ENCODE measurements around the gene CLCA2. TPM values are rescaled to one million over a fixed set of nuclear protein-coding genes. Genes with fewer than 3 reads are reported as not detected.

CLCA2 gene, protein sequence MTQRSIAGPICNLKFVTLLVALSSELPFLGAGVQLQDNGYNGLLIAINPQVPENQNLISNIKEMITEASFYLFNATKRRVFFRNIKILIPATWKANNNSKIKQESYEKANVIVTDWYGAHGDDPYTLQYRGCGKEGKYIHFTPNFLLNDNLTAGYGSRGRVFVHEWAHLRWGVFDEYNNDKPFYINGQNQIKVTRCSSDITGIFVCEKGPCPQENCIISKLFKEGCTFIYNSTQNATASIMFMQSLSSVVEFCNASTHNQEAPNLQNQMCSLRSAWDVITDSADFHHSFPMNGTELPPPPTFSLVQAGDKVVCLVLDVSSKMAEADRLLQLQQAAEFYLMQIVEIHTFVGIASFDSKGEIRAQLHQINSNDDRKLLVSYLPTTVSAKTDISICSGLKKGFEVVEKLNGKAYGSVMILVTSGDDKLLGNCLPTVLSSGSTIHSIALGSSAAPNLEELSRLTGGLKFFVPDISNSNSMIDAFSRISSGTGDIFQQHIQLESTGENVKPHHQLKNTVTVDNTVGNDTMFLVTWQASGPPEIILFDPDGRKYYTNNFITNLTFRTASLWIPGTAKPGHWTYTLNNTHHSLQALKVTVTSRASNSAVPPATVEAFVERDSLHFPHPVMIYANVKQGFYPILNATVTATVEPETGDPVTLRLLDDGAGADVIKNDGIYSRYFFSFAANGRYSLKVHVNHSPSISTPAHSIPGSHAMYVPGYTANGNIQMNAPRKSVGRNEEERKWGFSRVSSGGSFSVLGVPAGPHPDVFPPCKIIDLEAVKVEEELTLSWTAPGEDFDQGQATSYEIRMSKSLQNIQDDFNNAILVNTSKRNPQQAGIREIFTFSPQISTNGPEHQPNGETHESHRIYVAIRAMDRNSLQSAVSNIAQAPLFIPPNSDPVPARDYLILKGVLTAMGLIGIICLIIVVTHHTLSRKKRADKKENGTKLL
- total RNA-seq = not detected in 2 replicates

DNA sequence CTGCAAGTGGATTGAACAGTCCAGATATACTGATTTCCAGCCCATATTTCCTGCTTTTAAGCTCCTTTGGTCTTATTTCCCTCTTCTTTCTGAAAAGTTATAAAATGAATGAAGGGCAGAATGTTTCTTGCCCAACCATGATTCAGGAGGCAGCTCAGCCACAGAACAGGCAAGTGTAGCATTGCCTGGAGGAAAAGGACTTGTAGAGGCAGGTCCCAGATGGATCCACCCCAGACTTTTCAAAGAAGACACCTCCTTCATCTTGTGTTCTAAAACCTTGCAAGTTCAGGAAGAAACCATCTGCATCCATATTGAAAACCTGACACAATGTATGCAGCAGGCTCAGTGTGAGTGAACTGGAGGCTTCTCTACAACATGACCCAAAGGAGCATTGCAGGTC, at the start of gene CLCA2:
Gene CLCA2 (plus strand): TSS at position 299 of the 400 bp plus-strand sequence. CDS start 77 bp downstream, at position 376.
- Mint-ChIP-seq H3K4me3 (no peak within 1 kb of the TSS), H3K27ac (no peak within 1 kb of the TSS), H3K4me1 (peaks cover 2% of the 10 kb centered on the region), H3K9me3 (no peaks in the 10 kb centered on the region), H3K27me3 (peaks cover 25% of the 10 kb centered on the region), H3K36me3 (ENCODE audit: low read depth) (no peaks in the 10 kb centered on the region)
- no peak for DNase-seq
- intact Hi-C loops (cut with micrococcal nuclease) = no loop called here

DNA sequence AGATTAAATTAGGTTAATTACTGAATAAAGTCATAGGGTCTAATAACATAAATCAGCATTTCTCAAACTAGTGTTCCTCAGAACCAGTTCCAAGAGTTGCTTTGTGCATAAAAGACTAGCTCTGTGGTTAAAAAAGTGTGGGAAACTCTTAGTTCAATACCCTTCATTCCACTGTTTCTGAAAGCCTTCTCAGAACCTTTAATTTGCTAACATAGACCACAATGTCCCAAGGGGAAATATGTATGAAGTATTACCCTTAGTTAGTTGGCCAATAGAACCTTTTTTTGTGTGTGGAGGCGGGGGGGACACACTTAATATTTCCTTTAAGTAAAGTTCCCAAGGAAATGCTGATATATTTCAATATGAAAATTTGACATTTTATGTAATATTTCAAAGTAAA, 48.3 kb upstream of the CLCA2 start:
- H3K4me3 Mint-ChIP-seq = no peak overlapping the region
- no peaks in the 10 kb centered on the region for H3K27me3 Mint-ChIP-seq
- H3K9me3 Mint-ChIP-seq = peaks cover 9% of the 10 kb centered on the region
- H3K36me3 Mint-ChIP-seq (ENCODE audit: low read depth) = peaks cover 49% of the 10 kb centered on the region
- DNase-seq = no peak
- intact Hi-C loops (cut with micrococcal nuclease) = no loop called here
- no peak overlapping the region for H3K27ac Mint-ChIP-seq
- H3K4me1 Mint-ChIP-seq = peaks cover 5% of the 10 kb centered on the region

DNA sequence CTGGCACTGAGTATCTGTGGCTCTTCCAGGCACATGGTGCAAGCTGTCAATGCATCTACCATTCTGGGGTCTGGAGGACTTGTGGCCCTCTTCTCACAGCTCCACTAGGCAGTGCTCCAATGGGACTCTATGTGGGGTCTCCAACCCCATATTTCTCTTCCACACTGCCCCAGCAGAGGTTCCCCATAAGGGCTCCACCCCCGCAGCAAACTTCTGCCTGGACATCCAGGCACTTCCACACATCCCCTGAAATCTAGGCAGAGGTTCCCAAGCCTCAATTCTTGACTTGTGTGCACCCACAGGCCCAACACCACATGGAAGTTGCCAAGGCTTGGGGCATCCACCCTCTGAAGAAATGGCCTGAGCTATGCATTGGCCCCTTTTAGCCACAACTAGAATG, 46.6 kb upstream of the CLCA2 start:
- no peaks in the 10 kb centered on the region for H3K27me3 Mint-ChIP-seq
- H3K27ac Mint-ChIP-seq = no peak overlapping the region
- peaks cover 43% of the 10 kb centered on the region for H3K36me3 Mint-ChIP-seq (ENCODE audit: low read depth)
- no peak for DNase-seq
- intact Hi-C loops (cut with micrococcal nuclease) = no loop called here
- no peak overlapping the region for H3K4me3 Mint-ChIP-seq
- H3K9me3 Mint-ChIP-seq = peaks cover 9% of the 10 kb centered on the region
- peaks cover under 1% of the 10 kb centered on the region for H3K4me1 Mint-ChIP-seq

DNA sequence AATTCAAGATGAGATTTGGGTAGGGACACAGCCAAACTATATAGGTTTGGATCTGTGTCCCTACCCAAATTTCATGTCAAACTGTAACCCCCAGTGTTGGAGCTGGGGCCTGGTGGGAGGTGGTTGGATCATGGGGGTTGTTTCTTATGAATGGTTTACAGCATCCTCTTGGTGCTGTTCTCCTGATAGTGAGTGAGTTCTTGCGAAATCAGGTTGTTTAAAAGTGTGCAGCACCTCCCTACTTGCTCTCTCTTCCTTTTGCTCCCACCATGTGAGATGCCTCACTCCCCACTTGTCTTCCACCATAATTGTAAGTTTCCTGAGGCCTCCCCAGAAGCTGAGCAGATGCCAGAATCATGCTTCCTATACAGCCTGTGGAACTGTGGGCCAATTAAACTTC, 45.2 kb upstream of the CLCA2 start:
- no peak overlapping the region for H3K27ac Mint-ChIP-seq
- H3K36me3 Mint-ChIP-seq (ENCODE audit: low read depth) = peaks cover 36% of the 10 kb centered on the region
- no peaks in the 10 kb centered on the region for H3K27me3 Mint-ChIP-seq
- H3K9me3 Mint-ChIP-seq = peaks cover 9% of the 10 kb centered on the region
- no peak for DNase-seq
- H3K4me1 Mint-ChIP-seq = peaks cover 3% of the 10 kb centered on the region
- no peak overlapping the region for H3K4me3 Mint-ChIP-seq
- intact Hi-C loops (cut with micrococcal nuclease) = no loop called here

DNA sequence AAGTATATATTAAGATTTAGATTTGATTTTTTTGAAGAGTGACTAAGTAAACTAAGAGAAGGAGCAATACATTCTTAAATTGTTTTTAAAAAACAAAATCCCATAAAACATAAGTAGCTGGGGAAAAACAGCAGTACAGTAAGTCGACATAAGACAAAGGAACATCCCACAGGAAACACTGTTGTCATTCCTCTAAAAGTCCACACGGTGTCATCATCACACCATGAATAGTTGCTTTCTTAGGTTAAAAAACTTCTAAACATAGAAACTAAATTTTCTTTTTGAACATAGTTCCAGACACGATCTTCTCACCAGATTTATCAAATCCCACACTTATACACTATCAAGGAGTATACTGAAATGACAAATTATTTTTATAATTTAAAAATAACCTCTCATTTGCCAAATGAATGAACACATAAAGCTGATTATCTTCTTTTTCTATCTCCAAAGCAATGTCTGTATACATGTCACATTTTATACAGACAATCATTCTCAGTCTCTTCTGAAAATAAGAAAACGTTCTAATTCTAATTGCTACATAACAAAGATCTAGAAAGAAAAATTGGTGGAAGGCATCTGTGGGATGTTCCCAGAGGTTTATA, 43.6 kb upstream of the CLCA2 start:
- H3K27me3 Mint-ChIP-seq = no peaks in the 10 kb centered on the region
- H3K4me1 Mint-ChIP-seq = peaks cover 3% of the 10 kb centered on the region
- H3K9me3 Mint-ChIP-seq = peaks cover 9% of the 10 kb centered on the region
- H3K27ac Mint-ChIP-seq = no peak overlapping the region
- intact Hi-C loops (cut with micrococcal nuclease) = loop anchor here (1.0 to 5.0 kb wide), 7 partner anchors 38 to 702 kb away; partner anchors contain the start of genes HS2ST1 and SELENOF
- no peak overlapping the region for H3K4me3 Mint-ChIP-seq
- DNase-seq = peak; percentile 75
- H3K36me3 Mint-ChIP-seq (ENCODE audit: low read depth) = peaks cover 29% of the 10 kb centered on the region

DNA sequence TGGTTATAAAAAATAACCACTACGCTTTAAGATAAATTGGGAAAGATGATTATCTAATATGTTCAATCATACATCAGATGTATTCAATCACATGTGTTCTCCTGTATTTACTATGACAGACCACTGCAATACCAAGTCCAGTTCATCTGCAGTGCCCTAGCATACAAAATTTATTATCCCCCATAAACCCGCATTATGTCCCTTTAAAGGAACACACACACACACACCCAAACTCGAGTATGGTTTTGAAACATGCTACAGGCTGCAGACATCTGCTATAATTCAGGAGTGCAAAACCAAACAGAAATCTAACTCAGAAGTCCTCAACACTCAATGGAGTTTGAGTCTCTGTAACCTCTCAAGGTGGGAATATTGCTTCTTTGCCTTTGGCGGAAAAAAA, 42.7 kb upstream of the CLCA2 start:
- no peak for DNase-seq
- Mint-ChIP-seq H3K9me3 (peaks cover 9% of the 10 kb centered on the region), H3K36me3 (ENCODE audit: low read depth) (peaks cover 27% of the 10 kb centered on the region), H3K4me1 (peaks cover 3% of the 10 kb centered on the region), H3K27ac (no peak overlapping the region), H3K4me3 (no peak overlapping the region), H3K27me3 (no peaks in the 10 kb centered on the region)
- intact Hi-C loops (cut with micrococcal nuclease) = loop anchor here (2.0 to 5.0 kb wide), 5 partner anchors 38 to 701 kb away; partner anchors contain the start of genes HS2ST1 and SELENOF

DNA sequence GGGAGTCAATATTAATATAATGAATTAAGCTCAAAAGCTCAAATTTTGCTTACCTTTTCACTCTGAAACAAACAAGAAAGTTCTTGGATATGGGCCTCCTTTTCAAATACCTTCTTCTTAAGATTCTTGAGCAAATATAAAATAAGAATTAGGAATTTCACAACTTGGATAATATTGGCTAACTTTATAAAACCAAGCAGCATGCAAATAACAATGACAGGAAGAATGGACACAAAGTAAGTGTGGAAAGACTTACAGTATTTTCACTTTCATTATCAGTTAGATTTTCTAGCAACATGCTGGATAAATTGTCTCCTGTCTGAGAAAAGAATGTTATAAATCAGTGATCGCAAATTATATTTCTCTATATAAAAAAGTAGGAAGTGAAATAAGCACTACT, 41.1 kb upstream of the CLCA2 start:
- Mint-ChIP-seq H3K4me1 (peaks cover 3% of the 10 kb centered on the region), H3K36me3 (ENCODE audit: low read depth) (peaks cover 10% of the 10 kb centered on the region), H3K27me3 (no peaks in the 10 kb centered on the region), H3K27ac (no peak overlapping the region), H3K9me3 (no peaks in the 10 kb centered on the region), H3K4me3 (peak overlapping the region; percentile 62)
- no peak for DNase-seq
- intact Hi-C loops (cut with micrococcal nuclease) = loop anchor here (2.0 to 5.0 kb wide), 5 partner anchors 14 to 699 kb away; partner anchors contain the start of genes HS2ST1, ODF2L and SELENOF

DNA sequence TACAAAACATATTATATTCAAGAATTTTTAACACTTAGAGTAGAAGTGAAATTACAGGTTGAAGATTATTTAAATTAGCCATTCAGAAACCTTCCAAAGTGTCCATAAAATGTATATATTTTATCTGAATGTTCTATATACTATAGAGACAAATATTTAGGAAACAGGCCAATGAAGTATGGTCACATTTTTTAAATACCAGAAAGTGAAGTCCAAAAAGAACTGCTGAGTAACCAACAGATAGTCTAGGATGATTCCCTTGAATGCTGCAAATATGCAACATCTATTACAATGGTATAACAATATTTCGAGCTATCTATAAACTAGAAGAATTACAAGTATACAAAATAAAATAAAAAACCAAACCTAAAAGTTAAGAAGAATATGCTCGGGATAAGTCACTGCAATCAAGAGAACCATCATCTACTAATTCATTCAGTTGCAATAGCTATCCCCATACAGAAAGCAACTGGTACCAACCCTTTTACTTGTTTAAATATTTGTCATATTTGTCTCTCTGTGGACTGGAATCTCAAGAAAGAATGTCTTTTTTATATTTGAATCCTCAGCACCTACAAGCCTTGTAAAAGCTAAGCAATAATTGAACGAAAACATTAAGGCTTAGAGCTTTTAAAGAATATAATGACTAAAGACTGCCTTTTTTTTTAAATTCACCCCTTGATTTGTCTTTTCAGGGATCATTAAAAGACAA, 35.9 kb upstream of the CLCA2 start:
- Mint-ChIP-seq H3K9me3 (peaks cover 11% of the 10 kb centered on the region), H3K27ac (no peak overlapping the region), H3K27me3 (no peaks in the 10 kb centered on the region), H3K4me1 (peaks cover 32% of the 10 kb centered on the region), H3K4me3 (no peak overlapping the region), H3K36me3 (ENCODE audit: low read depth) (peaks cover 11% of the 10 kb centered on the region)
- intact Hi-C loops (cut with micrococcal nuclease) = loop anchor here (1.0 kb wide), 1 partner anchor 8 kb away; the partner anchor contains the start of gene ODF2L
- no peak for DNase-seq

DNA sequence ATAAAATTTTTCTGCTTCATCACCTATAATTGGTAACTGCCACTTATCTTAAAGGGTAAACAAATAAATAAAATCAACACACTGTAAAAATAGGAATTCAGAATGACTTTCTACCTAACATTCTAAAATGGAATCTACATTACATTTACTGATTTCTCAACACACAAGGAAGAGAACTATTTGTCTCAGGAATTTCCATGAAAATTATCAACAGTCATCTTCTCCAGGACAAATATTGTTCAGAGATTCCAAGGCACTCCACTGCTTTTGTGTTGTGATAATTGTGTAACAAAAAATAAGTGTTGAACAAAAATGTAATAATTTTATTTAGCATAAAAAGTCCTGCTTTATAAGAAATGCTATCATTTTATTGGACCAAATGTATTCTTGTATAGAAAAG, 35.2 kb upstream of the CLCA2 start:
- no peak for DNase-seq
- intact Hi-C loops (cut with micrococcal nuclease) = loop anchor here (1.0 kb wide), 1 partner anchor 8 kb away; the partner anchor contains the start of gene ODF2L
- peaks cover 11% of the 10 kb centered on the region for H3K9me3 Mint-ChIP-seq

DNA sequence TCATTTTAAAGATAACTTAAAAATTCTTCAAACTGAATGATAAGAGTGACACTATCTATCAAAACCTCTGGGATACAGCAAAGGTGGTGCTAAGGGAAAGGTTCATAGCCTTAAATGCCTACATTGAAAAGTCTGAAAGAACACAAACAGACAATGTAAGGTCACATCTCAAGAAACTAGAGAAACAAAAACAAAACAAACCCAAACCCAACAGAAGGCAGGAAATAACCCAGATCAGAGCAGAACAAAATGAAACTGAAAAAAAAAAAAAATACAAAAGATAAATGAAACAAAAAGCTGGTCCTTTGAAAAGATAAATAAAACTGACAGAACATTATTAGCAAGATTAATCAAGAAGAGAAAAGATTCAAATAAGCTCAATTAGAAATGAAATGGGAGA, 34.7 kb upstream of the CLCA2 start:
- H3K9me3 Mint-ChIP-seq = peaks cover 11% of the 10 kb centered on the region
- peaks cover 39% of the 10 kb centered on the region for H3K4me1 Mint-ChIP-seq
- H3K27ac Mint-ChIP-seq = peak overlapping the region; percentile 85
- intact Hi-C loops (cut with micrococcal nuclease) = no loop called here
- DNase-seq = no peak
- H3K4me3 Mint-ChIP-seq = peak overlapping the region; percentile 76
- H3K27me3 Mint-ChIP-seq = no peaks in the 10 kb centered on the region
- H3K36me3 Mint-ChIP-seq (ENCODE audit: low read depth) = peaks cover 17% of the 10 kb centered on the region

More for the DNA sequence above, 35.2 kb upstream of the CLCA2 start:
- Mint-ChIP-seq H3K4me1 (peaks cover 39% of the 10 kb centered on the region), H3K36me3 (ENCODE audit: low read depth) (peaks cover 16% of the 10 kb centered on the region), H3K27me3 (no peaks in the 10 kb centered on the region), H3K4me3 (no peak overlapping the region), H3K27ac (peak overlapping the region; percentile 85)

DNA sequence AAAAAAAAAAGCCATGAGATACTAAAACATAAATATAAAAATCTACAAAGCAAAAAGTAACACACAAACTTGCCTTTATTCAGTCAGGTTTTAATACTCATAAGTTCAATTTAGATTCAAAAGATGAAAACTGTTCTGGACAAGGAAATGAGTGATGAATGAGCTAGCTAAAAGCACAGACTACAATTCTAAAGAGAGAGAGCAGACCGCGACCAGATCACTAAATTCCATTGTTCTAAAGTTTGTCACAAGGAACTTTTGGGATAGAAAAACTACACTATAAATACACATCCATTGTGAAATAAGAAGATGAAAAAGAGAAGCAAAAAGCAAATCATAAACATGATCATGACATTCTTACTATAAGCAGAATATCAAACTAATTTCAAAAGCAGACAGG, 29.6 kb upstream of the CLCA2 start:
- no peak for DNase-seq
- peaks cover 11% of the 10 kb centered on the region for H3K9me3 Mint-ChIP-seq
- H3K27me3 Mint-ChIP-seq = peaks cover 3% of the 10 kb centered on the region
- H3K27ac Mint-ChIP-seq = peak overlapping the region; percentile 22
- peak overlapping the region; percentile 56 for H3K4me3 Mint-ChIP-seq
- peaks cover 51% of the 10 kb centered on the region for H3K4me1 Mint-ChIP-seq
- intact Hi-C loops (cut with micrococcal nuclease) = loop anchor here (10.0 kb wide), 1 partner anchor 940 kb away; no protein-coding TSS in a partner anchor
- H3K36me3 Mint-ChIP-seq (ENCODE audit: low read depth) = peaks cover 17% of the 10 kb centered on the region

DNA sequence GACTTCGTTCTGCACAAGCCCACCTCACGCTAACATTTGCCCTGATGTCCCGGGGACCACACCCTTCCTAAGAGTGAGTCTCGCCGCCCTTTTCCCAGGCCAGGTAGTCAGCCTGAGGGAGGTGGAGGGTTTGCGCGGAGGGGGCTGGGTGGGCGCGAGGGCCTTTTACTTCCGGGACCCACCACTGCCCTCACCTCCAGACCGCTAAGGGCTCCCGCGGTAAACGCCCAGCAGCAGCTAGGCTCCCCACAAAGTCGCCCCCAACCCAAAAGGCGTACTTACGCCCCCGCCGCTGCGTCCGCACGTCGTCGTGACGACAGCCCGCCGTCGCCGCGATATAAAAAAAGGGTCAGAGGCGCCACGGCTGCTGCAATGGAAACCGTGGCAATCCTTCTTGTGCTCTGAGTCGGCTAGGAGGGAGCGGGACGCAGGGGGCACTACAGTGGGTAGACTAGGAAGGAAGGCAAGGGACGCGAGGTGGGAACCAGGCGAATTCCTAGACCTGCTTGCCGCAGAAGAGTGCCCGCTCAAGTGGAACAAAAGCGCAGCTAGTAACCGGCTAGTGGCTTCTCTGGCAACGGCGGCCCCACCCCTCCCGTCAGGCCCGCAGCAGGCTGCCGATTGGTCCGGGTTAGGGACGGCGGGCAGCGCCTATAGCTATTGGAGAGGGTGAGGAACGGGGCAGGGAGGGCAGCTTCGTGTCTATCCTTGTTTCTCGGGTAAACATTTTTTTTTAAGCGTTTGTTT, 28.0 kb upstream of the CLCA2 start, which contains the start of gene ODF2L:
Gene ODF2L (minus strand): TSS at position 573 of the 747 bp plus-strand sequence. CDS start 9,296 bp downstream, outside the sequence.
- H3K27me3 Mint-ChIP-seq = peaks cover 13% of the 10 kb centered on the region
- intact Hi-C loops (cut with micrococcal nuclease) = loop anchor here (1.0 to 10.0 kb wide), 7 partner anchors 8 to 939 kb away; partner anchors contain the start of genes HS2ST1, SELENOF, SH3GLB1 and ZNHIT6

More for the DNA sequence above, 28.0 kb upstream of the CLCA2 start, which contains the start of gene ODF2L:
- Mint-ChIP-seq H3K9me3 (peaks cover 5% of the 10 kb centered on the region), H3K4me3 (peak within 1 kb of the TSS; percentile 94), H3K4me1 (peaks cover 37% of the 10 kb centered on the region), H3K27ac (peak within 1 kb of the TSS; percentile 98), H3K36me3 (ENCODE audit: low read depth) (peaks cover 13% of the 10 kb centered on the region)
- peak; percentile 97 for DNase-seq

Measured in activated CD4-positive, alpha-beta T cell treated with anti-CD3 and anti-CD28 coated beads, Interleukin-2, amount 10 ng/mL, durations not matched to agents 24 days and 14 days (primary cell).